ENCODE measurements around the gene PIGQ.

DNA sequence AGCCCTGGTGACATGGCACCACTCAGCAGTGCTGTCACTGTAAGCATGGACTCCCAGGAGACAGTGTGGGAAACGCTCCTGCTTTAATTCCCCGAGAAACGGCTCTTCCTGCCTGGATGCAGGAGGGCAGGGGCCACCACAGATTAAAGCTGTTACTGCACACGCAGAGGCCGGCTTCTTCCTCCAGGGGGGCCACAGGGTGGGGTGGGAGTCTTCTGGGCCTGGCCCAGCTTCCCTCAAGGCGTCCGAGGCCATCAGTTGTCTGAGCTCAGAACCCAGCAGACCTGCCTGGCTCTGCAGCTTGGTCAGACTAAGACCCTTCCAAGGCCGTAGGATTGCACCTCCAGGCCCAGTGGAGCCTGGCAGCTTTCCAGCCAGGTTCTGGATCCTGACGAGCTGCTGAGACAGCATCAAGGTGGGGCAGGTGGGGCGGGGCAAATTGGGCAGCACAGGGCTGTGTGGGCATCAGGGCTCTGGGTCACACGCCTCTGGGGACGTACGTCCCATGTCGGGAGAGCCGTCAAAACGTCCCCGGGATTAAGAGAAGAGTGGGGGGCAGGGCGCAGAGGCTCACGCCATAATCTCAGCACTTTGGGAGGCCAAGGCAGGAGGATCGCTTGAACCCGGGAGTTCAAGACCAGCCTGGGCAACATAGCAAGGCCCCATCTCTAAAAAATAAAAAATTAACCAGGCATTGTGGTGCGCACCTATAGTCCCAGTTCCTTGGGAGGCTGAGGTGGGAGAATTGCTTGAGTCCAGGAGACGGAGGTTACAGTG, 47.3 kb upstream of the PIGQ start:
- TF ChIP-seq POLR2A (IDR thresholded peaks at IDR 0.05): no peak
- TF ChIP-seq CTCF (IDR thresholded peaks at IDR 0.05): no peak
